ENCODE measurements around the gene C11orf65.

- no peak for TF ChIP-seq TAF1 (IDR thresholded peaks at IDR 0.05; ENCODE audit: borderline replicate concordance, low read depth, low read length)
- no peak for TF ChIP-seq POLR2A (IDR thresholded peaks at IDR 0.05; ENCODE audit: low read depth, low read length)
Measured at GRCh38 chr11:108500169-108500568, 32.8 kb upstream of the C11orf65 start.

All from GM12892 (cell line).